Urothelium cell line (cell line): ENCODE results near the gene ASXL1.
"Not testable (repeated sequence)": the region's sequence is repeated elsewhere in the genome, so short reads cannot be mapped to it uniquely, and the experiment has no call there.

ENCODE experiments used
- DNase-seq: peaks from one replicate; pipeline ENCODE4 v3.0.0; 2011; ENCODE audit warnings: low spot score, mixed read lengths
- FAIRE-seq: peaks from 2 replicates; lab custom pipeline; 2011; peaks lifted over from hg19 to GRCh38; lab: Jason Lieb, UNC

The ASXL1 gene

GRCh38 chr20:32396646-32397160, 38.6 kb downstream of the ASXL1 start:
- FAIRE-seq, result no peak
- no peak for DNase-seq

GRCh38 chr20:32397567-32398084, 39.5 kb downstream of the ASXL1 start:
- FAIRE-seq (no peak), DNase-seq (no peak)

GRCh38 chr20:32400476-32400875, 42.3 kb downstream of the ASXL1 start:
- DNase-seq (no peak), FAIRE-seq (no peak)

- no peak for FAIRE-seq
- no peak for DNase-seq
Observed at GRCh38 chr20:32404017-32404416, 45.9 kb downstream of the ASXL1 start.

- DNase-seq (no peak), FAIRE-seq (no peak)
Observed at GRCh38 chr20:32406701-32407100, 48.6 kb downstream of the ASXL1 start.

- not testable (repeated sequence) for DNase-seq, FAIRE-seq
Observed at GRCh38 chr20:32407131-32407750, 49.1 kb downstream of the ASXL1 start.

- DNase-seq (no peak), FAIRE-seq (no peak)
Observed at GRCh38 chr20:32411955-32412706, 54.0 kb downstream of the ASXL1 start.

GRCh38 chr20:32415494-32415893, 57.4 kb downstream of the ASXL1 start:
- DNase-seq, result no peak
- FAIRE-seq, result no peak

- DNase-seq (no peak), FAIRE-seq (no peak)
Observed at GRCh38 chr20:32416206-32416605, 58.1 kb downstream of the ASXL1 start.

GRCh38 chr20:32418376-32418775, 60.2 kb downstream of the ASXL1 start:
- DNase-seq, result no peak
- FAIRE-seq, result no peak

- FAIRE-seq (no peak), DNase-seq (no peak)
Observed at GRCh38 chr20:32421290-32421689, 63.2 kb downstream of the ASXL1 start.

GRCh38 chr20:32427996-32428395, 69.9 kb downstream of the ASXL1 start:
- FAIRE-seq (no peak), DNase-seq (no peak)

- no peak for DNase-seq
- no peak for FAIRE-seq
Observed at GRCh38 chr20:32429343-32429742, 71.2 kb downstream of the ASXL1 start.

- FAIRE-seq, result no peak
- DNase-seq, result no peak
Observed at GRCh38 chr20:32429745-32430360, 71.7 kb downstream of the ASXL1 start.

GRCh38 chr20:32431457-32431856, 73.3 kb downstream of the ASXL1 start:
- FAIRE-seq, result no peak

GRCh38 chr20:32432277-32432676, 74.1 kb downstream of the ASXL1 start:
- FAIRE-seq, result no peak
- DNase-seq, result no peak

More at GRCh38 chr20:32431457-32431856, 73.3 kb downstream of the ASXL1 start:
- DNase-seq, result no peak

- FAIRE-seq, result no peak
- no peak for DNase-seq
Observed at GRCh38 chr20:32433311-32434021, 75.3 kb downstream of the ASXL1 start.

GRCh38 chr20:32434434-32434833, 76.3 kb downstream of the ASXL1 start:
- DNase-seq, result no peak

GRCh38 chr20:32435449-32436107, 77.4 kb downstream of the ASXL1 start:
- DNase-seq (no peak), FAIRE-seq (no peak)

More at GRCh38 chr20:32434434-32434833, 76.3 kb downstream of the ASXL1 start:
- FAIRE-seq, result no peak

GRCh38 chr20:32436142-32436861, 78.2 kb downstream of the ASXL1 start:
- DNase-seq (no peak), FAIRE-seq (no peak)
